ENCODE data around the gene CPTP.
A peak's percentile ranks its signal among the peaks of the same experiment; 100 is the strongest.
"Not testable (repeated sequence)": the region's sequence is repeated elsewhere in the genome, so short reads cannot be mapped to it uniquely, and the experiment has no call there.

Gene CPTP

DNA sequence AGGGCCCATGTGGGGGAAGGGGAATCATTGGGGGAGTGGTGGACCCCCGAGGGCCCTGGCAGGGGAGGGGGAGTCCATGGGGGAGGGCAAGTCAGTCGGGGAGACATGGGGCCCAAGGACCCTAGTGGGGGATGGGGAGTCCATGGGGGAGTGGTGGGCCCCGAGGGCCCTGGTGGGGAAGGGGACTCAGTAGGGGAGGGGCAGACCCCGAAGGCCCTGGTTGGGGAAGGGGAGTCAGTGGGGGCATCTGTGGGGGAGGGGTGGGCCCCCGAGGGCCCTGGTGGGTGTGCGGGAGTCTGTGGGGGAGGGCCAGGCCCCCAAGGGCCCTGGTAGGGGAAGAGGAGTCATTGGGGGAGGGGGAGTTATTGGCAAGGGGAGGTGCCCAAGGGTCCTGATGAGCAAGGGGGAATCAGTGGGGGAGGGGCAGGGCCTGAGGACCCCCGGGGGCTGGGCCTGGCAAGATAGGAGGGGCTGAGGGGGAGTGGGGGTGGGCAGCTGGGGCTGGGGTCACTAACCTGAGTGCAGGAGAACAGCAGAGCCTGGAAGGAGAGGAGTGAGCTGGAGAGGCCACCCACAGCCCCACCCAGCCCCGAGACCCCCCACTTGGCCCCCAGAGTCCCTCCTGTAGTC, 31.7 kb downstream of the CPTP start:
- H3K4me3 ChIP-seq (ENCODE audit: low read length) = no peak overlapping the region
- no peak for DNase-seq (ENCODE audit: low read depth, low spot score)

DNA sequence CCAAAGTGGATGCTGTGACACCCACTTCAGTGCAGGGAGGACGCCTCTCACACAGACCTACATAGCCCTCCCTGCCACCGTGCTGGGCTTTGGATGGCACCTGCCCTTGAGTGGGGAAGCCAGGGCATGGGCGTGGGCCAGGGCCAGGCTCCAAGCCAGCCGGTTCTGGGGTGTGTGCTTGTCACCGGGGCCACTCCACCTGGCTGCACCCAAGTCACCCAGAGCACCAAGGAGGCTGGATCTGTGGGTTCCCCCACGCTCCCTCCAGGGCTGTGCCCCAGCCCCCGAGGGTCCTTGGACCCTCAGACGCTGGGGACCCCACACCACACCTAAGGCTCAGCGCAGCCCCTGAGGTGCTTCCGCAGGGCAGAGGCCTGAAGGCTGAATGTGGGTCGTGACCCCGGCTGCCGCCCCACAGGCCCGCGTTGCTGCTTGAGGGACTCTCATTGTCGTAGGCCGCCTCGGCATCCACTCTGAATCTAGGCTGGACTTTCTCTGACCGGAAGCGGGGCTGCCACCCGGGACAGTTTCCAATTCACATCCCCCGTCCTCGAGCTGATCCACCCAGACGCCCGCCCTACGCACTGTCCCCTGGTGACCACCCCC, 32.3 kb downstream of the CPTP start:
- H3K4me3 ChIP-seq (ENCODE audit: low read length) = no peak overlapping the region
- no peak for DNase-seq (ENCODE audit: low read depth, low spot score)

DNA sequence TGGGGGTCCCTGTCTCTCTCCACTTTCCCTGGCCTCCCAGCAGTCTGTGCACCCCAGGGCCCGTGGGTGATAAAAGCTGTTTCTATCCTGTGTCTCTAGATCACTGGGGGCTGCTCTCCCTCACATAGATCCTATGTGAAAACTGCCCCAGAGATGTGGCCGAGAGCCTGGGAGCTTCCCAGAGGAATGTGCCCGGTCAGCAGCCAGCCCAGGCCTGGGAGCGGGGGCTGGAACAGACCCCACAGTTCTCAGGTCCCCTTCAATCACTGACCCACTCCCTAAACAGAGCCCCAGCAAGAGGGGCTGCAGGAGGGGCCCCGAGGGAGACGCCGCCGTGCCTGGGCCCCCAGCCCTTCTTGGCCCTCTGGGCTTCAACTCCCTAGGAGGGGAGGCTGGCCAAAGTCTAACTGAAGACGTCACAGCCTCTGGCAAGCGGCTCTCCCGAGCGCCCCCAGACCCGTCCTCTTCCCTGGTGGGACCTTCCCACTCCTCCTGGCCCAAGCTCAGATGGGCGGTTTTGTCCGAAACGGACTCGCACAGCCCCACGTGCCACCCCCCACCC, 33.4 kb downstream of the CPTP start:
- H3K4me3 ChIP-seq (ENCODE audit: low read length) = no peak overlapping the region
- DNase-seq (ENCODE audit: low read depth, low spot score) = no peak

DNA sequence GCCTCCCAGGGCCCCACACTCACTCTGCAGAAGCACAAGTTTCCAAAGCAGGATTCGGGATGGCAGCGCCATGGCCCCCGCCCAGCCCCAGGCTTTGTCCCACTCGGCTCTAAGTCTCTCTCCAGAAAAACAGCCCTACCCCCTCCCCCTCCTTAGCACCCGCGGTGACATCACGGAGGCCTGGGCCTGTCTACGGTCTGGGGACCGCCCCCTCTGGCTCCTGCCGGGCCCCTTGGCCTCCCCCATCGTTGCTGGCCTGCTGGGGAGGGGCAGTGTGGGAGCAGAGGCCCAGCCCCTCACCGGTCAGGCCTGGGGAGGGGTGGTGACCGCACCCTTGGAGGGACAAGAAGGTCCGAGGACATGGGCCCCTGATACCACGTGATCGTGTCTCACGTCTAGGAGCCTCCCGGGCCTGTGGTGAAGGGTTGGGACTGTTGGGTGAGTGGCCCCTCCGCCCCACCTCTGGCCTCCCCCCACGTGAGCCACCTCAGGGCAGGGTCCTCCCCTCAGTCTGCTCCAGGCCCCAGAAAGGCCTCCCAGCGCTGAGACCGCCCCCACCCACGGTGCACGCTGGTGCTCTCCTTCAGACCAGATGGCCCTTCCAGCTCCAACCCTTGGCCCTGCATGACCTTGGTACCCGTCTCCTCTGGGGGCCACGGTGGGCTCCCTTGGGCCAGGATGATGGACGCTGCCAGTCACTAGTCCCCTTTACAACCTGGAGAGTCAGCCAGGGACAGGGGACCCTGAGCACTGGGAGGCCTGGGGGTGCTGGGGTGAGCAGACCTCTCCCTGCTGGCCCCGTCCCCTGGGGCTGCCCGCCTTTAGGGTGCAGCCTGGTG, 34.0 kb downstream of the CPTP start, which contains the start of gene MXRA8:
TSS of gene MXRA8 (minus strand) at position 123 of the 839 bp plus-strand sequence. CDS start at position 72, 51 bp downstream.
- no peak within 1 kb of the TSS for H3K4me3 ChIP-seq (ENCODE audit: low read length)
- DNase-seq (ENCODE audit: low read depth, low spot score) = no peak

DNA sequence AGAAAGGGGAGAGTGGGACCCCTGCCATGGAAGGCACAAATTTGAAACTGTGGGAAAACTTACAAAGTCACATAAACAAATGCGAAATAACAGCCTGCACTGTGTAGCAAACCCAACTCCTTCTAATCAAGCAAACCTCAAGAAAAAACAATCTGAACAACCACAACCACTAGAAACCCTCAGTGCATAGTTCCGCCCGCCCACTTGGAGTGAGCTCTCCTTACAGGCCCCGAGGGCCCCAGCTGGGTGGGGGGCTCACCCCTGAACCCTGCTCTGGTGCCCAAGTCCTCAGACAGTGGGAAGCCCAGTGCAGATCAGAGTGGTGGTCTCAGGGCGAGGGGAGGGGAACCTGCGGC, 34.7 kb downstream of the CPTP start:
- peak; percentile 46 for DNase-seq (ENCODE audit: low read depth, low spot score)
- H3K4me3 ChIP-seq (ENCODE audit: low read length) = no peak overlapping the region

DNA sequence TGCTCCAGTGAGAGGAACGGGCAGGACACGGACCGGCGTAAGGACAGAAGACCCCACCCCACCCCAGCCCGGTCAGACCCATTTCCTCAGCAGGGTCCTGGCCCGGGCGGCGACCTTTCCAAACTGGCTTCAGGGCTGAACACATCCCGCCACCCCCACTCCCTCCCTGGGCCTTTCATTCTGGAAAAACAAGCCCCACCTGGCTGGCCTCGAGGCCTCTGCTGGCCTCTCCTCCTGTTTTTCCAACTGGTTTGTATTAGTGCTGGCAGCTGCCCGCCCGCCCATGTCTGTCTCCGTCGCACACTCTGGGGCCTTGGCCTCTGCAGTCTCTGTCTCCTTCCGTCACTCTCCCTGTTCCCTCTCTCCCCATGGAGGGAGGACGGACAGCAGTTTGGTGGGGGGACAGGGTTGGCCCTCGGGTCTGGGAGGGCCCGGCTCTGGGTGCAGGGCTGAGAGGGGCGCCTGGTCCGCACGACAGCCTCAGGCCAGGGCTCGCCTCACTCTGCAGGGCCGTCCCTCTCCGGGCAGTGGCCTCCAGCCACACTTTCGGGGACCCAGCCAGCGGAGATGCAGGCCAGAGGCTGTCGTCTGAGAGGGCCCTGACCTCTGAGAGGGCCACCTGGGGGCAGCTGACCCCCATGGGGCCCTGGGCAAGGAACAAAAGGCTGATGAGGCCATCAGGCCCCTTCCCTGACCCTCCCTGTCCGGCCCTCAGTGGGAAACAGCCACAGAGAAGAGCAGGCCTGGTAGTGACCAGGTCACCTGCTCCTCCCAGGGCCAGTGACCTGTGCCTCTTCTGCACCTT, 35.3 kb downstream of the CPTP start:
- no peak for DNase-seq (ENCODE audit: low read depth, low spot score)
- H3K4me3 ChIP-seq (ENCODE audit: low read length) = no peak overlapping the region

DNA sequence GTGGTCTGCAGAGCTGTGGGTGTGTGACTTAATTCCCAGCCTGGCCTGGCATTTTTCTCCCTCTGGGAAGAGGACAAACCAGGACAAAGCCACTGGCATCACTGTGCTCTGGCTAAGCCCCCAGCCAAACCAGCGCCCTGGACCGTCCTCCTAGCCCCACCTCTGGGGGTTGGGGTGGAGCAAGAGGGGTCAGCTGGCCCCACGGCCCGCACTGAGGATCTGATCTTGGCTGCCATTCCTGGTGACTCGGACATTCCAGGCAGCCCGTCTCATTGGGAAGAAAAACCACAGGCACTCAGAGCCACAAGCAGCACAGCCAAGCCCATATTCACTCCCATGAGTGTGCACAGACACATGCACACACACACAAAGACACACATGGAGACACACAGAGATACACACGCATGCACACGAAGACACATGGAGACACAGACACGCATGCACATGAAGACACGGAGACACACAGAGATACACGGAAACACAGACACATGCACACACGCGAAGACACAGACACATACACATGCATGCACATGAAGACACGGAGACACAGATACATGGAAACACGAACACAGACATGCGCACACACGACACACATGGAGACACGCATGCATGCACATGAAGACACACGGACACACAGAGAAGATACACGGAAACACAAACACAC, 36.0 kb downstream of the CPTP start:
- H3K4me3 ChIP-seq (ENCODE audit: low read length) = no peak overlapping the region
- no peak for DNase-seq (ENCODE audit: low read depth, low spot score)

DNA sequence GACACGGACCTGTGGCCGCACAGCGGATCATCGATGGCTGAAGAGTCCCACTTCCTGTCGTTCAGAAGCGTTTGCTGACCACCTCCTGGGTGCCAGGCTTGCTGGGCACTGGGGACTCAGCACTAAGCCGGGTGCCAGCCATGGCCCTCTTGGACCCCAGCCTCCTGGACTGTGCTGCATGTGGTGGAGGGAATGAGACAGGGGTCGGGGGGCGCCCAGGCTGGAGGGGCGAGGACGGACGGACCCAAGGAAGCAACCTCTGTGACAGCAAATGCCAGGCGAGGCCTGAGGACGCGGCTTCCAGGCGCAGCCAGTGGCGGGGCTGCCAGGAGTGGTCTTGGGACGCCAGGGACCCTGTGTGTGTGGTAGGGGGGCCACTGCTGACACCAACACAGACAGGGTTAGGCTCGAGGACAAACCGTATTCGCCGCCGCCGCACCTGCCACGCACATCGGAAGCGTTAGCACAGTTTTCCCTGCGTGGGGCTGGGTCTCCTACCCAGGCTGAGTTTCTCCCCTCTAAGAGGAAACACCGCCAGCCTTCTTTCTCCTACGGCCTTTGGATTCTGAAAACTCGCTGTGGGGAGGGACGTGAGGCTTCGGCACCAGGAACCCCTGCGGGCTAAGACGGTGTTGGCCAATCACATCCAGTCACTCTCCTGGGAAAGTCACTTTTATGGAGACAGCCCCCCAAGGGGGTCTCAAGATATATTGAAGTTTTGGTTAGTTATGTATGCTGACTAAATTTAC, 36.8 kb downstream of the CPTP start:
- DNase-seq (ENCODE audit: low read depth, low spot score) = no peak
- H3K4me3 ChIP-seq (ENCODE audit: low read length) = no peak overlapping the region

DNA sequence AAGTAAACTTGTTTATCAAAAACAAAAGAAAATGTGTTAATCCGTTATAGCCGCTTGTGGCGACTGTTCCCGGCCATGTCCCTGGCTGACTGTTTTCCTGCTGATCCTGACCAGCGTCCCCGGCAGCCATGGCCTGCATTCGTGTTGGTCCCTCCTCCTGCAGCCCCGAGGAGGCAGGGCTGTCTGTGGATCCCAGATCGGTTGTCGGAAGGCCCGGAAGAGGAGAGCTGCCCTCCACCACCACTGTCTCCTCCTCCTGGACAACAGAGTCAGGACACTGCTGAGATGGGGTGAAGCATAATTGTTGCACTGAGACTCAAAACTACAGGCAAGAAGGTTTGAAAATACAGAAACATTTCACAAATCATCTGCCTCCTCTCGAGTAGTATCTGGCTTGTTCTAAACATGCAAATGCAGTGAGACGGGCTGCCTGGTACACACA, 37.4 kb downstream of the CPTP start:
- no peak for DNase-seq (ENCODE audit: low read depth, low spot score)
- no peak overlapping the region for H3K4me3 ChIP-seq (ENCODE audit: low read length)

DNA sequence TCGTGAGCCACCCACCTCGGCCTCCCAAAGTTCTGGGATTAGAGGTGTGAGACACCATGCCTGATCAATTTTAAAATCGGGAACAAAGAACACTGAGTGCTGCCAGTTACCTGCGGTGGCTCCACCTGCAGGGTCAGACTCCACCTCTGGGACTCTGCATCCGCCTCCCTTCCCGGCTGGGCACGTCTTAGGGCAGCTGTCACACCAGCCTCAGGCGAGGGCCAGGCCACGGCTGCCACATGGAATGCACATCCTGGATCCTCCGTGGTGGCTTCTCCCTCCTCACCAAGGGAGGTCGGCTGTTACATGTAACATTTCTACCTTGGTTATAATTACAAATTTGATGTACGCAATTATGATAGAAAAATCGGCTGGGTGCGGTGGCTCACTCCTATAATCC, 39.7 kb downstream of the CPTP start:
- no peak for DNase-seq (ENCODE audit: low read depth, low spot score)
- no peak overlapping the region for H3K4me3 ChIP-seq (ENCODE audit: low read length)

DNA sequence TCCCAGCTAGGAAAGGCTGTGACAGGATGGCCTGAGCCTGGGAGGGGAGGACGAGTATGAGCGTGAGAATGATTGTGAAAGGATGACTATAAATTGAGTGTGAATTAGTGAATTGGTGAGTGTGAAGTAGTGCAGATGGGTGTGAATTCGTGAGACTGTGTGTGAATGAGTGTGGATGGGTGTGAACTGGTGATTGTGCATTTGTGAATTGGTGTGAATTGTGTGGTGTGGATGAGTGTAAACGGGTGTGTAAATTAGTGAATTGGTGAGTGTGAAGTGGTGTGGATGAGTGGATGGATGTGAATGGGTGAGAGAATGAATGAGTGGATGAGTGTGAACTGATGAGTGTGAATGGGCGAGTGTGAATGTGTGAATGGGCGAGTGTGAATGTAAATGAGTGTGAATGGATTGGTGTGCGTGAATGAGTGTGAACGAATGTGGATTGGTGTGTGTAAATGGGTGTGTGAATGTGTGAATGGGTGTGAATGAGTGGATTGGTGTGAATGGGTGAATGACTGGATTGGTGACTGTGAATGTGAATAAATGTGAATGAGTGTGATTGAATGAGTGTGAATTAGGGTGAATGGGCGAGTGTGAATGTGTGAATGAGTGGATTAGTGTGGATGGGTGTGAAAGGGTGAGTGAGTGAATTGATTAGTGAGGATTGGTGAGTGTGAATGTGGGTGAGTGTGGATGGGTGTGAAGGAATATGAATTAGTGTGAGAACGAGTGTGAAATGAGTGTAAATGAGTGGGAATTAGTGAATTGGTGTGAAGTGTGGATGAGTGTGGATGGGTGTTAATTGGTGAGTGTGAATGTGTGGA, 41.5 kb downstream of the CPTP start:
- DNase-seq (ENCODE audit: low read depth, low spot score) = no peak
- H3K4me3 ChIP-seq (ENCODE audit: low read length) = no peak overlapping the region

DNA sequence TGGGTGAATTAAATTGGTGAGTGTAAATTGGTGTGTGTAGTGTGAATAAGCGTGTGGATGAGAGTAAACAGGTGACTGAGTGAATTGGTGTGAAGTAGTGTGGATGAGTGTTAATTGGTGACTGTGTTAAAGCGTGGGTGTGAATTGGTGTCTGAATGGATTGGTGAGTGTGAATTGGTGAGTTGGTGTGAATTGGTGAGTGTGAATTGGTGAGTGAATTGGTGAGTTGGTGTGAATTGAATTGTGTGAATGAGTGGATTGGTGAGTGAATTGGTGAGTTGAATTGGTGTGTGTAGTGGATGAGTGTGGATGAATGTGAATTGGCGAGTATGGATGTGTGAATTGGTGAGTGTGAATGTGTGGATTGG, 42.1 kb downstream of the CPTP start:
- DNase-seq (ENCODE audit: low read depth, low spot score) = no peak
- no peak overlapping the region for H3K4me3 ChIP-seq (ENCODE audit: low read length)

DNA sequence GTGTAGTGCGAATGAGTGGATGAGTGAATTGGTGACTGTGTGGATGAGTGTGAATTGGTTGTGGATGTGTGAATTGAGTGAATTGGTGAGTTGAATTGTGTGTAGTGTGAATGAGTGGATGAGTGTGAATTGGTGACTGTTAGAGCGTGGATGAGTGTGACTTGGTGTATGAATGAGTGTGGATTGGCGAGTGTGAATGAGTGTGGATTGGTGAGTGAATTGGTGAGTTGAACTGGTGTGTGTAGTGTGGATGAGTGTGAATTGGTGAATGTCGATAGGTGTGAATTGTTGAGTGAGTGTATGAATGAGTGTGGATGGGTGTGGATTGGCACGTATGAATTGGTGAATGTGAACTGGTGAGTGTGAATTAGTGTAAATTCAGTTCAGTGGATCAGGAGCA, 42.7 kb downstream of the CPTP start:
- no peak for DNase-seq (ENCODE audit: low read depth, low spot score)

DNA sequence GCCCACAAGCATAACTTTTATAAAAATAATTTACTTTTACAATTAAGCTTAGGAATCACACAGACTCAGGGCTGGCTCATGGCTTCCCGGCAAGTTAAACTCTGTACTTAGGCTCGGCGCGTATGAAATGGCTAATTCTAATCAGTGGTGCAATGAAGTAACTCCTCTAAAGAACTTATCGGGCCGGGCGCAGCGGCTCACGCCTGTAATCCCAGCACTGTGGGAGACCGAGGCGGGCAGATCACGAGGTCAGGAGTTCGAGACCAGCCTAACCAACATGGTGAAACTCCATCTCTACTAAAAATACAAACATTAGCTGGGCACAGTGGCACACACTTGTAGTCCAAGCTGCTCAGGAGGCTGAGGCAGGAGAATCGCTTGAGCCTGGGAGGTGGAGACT, 45.5 kb downstream of the CPTP start:
- DNase-seq (ENCODE audit: low read depth, low spot score); H3K4me3 ChIP-seq (ENCODE audit: low read length): not testable (repeated sequence)

More for the DNA sequence above, 42.7 kb downstream of the CPTP start:
- H3K4me3 ChIP-seq (ENCODE audit: low read length) = no peak overlapping the region

DNA sequence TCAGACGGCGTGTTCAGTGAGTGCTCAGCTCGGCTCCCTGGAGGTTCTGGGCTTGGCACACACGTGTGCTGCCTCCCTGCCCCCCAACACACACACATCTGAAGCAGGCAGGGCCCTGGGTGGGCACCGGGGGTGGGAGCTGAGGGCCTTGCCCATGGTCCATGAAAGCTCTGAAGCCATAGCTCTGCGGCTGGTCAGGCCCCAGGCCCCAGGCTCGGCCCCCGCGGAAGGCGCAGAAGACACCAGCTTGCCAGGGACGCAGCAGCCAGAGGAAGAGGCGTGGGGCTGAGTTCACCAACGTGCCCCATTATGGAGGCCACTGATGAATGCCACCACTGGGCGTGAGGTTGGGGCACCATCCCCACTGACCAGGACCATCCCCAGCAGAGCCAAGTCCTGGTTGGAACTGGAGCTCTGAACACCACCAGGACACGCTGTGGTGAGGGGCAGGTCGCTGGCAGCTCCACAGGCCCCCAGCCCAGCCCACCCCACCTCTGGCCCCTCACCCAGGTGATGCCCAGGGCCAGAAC, 46.2 kb downstream of the CPTP start:
- DNase-seq (ENCODE audit: low read depth, low spot score) = no peak
- no peak overlapping the region for H3K4me3 ChIP-seq (ENCODE audit: low read length)

DNA sequence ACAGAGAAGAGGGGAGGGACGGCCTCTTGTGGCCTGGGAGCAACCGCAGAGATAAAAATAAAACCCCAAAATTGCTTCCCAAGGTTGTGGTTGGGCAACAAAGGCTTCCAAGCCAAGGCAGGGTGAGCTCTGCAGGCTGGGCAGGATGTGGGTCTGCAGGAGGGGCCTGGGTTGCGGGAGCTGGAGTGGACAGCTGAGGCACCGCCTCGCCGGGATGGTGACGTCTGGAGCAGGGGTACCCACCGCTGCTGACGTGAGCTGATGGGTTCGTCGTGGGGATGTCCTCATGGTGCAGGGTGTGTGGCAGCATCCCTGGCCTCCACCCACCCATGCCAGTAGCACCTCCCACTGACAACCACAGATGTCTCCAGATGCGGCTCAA, 46.8 kb downstream of the CPTP start:
- peak; percentile 84 for DNase-seq (ENCODE audit: low read depth, low spot score)
- H3K4me3 ChIP-seq (ENCODE audit: low read length) = no peak overlapping the region
